AG09309 (cell line): ENCODE results near the gene DMC1.

Experiments used
- DNase-seq: peaks from one replicate; pipeline ENCODE4 v3.0.0-alpha.2; 2010; ENCODE audit warnings: low read depth
- H3K4me3 ChIP-seq: 2 replicates; pipeline ENCODE4 v1.5.1; 2011; ENCODE audit warnings: mild to moderate bottlenecking, low read depth, low read length, moderate library complexity; ENCODE audit not compliant: control insufficient read depth
- TF ChIP-seq, protein P1 (sequence below): IDR thresholded peaks from 2 replicates; pipeline ENCODE4 v1.5.1; 2011; ENCODE audit warnings: mild to moderate bottlenecking, low read depth, low read length, inconsistent platforms; ENCODE audit not compliant: insufficient read depth, control insufficient read depth; ENCODE audit errors: missing control alignments

Gene DMC1

DNA sequence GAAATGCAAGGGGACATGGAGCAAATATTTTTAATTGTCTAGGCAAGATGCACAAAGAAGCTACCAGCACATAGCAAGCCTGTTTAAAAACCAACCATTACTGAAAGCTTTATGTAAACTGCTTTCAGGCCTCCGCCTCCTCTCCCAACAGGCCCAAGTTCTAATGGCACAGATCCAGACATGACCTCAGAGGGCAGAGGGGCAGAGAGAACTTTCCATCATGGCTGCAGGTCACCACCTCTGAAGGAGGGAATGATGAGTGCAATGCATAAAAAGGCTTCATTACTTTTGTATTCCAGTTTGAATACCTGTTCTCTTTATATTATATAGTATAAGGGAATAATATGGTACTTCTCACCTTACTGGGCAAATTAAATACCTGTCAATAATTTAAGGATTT, 79.1 kb downstream of the DMC1 start:
- DNase-seq, result no peak
- TF ChIP-seq, protein P1, sequence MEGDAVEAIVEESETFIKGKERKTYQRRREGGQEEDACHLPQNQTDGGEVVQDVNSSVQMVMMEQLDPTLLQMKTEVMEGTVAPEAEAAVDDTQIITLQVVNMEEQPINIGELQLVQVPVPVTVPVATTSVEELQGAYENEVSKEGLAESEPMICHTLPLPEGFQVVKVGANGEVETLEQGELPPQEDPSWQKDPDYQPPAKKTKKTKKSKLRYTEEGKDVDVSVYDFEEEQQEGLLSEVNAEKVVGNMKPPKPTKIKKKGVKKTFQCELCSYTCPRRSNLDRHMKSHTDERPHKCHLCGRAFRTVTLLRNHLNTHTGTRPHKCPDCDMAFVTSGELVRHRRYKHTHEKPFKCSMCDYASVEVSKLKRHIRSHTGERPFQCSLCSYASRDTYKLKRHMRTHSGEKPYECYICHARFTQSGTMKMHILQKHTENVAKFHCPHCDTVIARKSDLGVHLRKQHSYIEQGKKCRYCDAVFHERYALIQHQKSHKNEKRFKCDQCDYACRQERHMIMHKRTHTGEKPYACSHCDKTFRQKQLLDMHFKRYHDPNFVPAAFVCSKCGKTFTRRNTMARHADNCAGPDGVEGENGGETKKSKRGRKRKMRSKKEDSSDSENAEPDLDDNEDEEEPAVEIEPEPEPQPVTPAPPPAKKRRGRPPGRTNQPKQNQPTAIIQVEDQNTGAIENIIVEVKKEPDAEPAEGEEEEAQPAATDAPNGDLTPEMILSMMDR, result no peak
- H3K4me3 ChIP-seq, result no peak overlapping the region

DNA sequence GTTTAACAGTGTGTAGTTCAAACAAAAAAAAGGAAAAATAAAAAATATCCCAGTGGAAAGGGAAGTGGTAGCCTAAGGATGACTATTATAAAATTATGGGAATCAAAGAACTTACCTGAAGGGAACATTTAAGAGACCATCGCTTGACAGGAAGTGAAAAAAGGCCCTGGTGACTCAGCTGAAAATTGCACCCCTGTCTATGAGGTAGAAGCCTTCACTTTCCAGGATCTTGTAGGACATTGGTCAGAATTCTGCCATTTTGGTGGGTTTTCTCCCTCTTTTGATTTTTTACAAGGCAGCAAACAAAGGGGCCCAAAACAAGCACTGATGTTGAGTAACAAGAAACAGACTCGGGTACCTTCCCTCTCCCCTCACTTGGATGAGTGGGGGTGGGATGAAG, 79.5 kb downstream of the DMC1 start:
- no peak for DNase-seq
- H3K4me3 ChIP-seq, result no peak overlapping the region
- TF ChIP-seq, protein P1, result no peak

- TF ChIP-seq, protein P1, result no peak
- no peak overlapping the region for H3K4me3 ChIP-seq
These were observed 80.3 kb downstream of the DMC1 start for GRCh38 chr22:38489561-38490145.

DNA sequence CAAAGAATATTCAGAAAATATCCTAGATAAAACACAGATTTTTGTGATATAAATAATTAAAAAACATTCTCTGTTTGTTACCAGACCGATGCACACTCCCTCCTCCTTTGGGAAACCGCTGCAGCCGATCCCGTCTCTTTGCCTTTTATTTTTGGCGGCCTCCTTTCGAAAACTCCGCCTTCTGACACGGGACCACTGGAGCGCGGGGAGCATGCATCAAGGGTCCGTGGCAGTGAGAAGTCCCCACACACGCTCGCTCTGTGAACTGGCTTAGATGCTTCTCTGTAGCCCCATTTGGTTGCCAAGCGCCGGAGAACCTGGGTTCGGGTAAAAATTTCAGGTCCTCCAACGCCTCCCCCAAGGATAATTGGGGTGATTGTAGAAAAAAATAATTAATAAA, 80.8 kb downstream of the DMC1 start:
- no peak for DNase-seq
- TF ChIP-seq, protein P1, result no peak

More at GRCh38 chr22:38489561-38490145, 80.3 kb downstream of the DMC1 start:
- DNase-seq, result no peak

DNA sequence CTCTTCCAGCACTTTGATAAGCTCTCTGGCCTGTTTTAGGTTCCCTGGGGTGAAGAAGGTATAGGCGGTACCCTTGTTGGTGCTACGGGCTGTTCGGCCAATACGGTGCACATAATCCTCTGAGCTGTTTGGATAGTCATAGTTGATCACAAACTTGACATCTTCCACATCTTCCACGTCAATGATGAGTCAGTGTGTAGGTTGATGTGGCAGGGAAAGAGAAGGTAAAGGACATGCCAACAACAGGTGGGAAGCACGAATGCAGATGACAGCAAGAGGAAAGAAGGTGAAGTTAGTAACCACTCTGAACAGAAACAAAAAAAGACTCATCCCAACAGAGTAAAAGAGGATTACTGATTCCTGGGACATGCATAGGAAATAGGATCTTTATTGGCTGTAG, 82.0 kb downstream of the DMC1 start:
- H3K4me3 ChIP-seq, result no peak overlapping the region
- no peak for DNase-seq
- TF ChIP-seq, protein P1, result no peak

More for the DNA sequence above, 80.8 kb downstream of the DMC1 start:
- no peak overlapping the region for H3K4me3 ChIP-seq

- DNase-seq, result no peak
- TF ChIP-seq, protein P1, result no peak
- no peak overlapping the region for H3K4me3 ChIP-seq
These were observed 84.2 kb downstream of the DMC1 start for GRCh38 chr22:38485783-38486182.

DNA sequence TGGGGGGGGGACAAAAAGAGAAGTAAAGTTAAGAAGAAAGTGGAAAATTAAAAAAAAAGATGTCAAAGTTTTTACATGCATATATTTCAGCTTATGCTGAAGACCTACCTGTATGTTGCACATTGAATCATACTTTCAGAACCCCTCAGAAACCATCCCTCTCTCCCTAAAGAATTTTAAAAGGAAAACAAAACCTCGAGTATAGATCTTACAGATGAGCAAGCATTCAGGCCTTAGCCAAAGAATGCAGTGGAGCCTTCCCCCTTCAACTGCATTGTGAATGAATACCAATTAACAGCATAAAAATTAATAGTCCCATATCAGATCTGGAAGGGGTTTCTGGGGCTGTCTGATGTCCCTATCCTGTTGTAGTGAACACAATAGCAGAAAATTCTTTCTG, 85.7 kb downstream of the DMC1 start:
- TF ChIP-seq, protein P1, result no peak
- DNase-seq, result no peak
- H3K4me3 ChIP-seq, result no peak overlapping the region
